Testis (tissue), 2 donors: ENCODE results near the gene NADK.

Experiments used
- CTCF ChIP-seq, 3 experiments: fragments of 450-650 bp in 2 of 3; fragments of 200-600 bp in 1 of 3; sonication (generic) in 1 of 3; IDR thresholded peaks; one replicate each; pipeline ENCODE4 v1.5.1; 2016 to 2019; ENCODE audit warnings: antibody characterized with exemption in 3 of 3, mild to moderate bottlenecking in 2 of 3, moderate library complexity in 1 of 3
- POLR2A ChIP-seq: fragments of 450-650 bp; IDR thresholded peaks from one replicate; pipeline ENCODE4 v1.6.1; 2017; ENCODE audit warnings: antibody characterized with exemption, mild to moderate bottlenecking, moderate library complexity

GRCh38 chr1:1799716-1800115 is 21.4 kb upstream of the NADK start:
- TF ChIP-seq POLR2A: no peak
- no peak for TF ChIP-seq CTCF (IDR thresholded peaks at IDR 0.05)
